ENCODE measurements around the gene KCNK7. TPM values are rescaled to one million over a fixed set of nuclear protein-coding genes. Genes with fewer than 3 reads are reported as not detected.
"Not testable (repeated sequence)": the region's sequence is repeated elsewhere in the genome, so short reads cannot be mapped to it uniquely, and the experiment has no call there.

The KCNK7 gene
- total RNA-seq, 4 donors from 2014 or later: 1.5 to 3.5 (median 2.5) TPM; not detected in 1

DNA sequence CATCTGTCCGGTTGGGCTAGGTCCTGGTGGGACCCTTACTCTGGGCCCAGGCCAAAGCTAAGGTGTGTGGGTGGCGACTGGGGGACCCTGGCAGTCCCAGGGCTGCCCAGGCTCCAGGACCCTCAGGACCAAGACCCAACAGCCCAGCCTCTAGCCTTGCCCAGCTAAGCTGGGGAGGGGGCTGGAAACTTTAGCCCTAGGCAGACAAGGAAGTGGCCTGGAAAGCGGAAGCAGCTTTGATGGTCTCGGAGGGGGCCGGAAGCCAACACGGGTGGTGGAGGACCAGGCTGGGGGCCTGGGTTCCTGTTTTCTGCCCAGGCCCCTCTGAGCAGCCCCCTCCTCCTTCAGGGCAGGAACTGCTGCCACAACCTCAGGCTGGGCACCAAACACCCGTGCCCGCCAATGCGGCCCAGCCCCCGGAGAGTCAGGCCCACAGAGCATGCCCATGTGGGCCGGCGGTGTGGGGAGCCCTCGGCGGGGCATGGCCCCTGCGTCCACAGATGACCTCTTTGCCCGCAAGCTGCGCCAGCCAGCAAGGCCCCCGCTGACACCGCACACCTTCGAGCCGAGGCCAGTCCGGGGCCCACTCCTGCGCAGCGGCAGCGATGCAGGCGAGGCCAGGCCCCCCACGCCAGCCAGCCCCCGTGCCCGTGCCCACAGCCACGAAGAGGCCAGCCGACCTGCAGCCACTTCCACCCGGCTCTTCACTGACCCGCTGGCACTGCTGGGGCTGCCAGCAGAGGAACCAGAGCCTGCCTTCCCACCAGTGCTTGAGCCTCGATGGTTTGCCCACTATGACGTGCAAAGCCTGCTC, 45.1 kb upstream of the KCNK7 start:
- Histone ChIP-seq H3K4me1 (peaks cover 0 to 36% (median 22%) of the 10 kb centered on the region in 4 donors), H3K4me3 (peak overlapping the region; percentile 36 to 78 (median 64)), H3K9me3 (no peaks in the 10 kb centered on the region), H3K36me3 (peaks cover 0 to 18% (median 0%) of the 10 kb centered on the region in 3 donors), H3K27ac (peak overlapping the region; percentile 88 to 95 (median 94)), H3K27me3 (no peaks in the 10 kb centered on the region)
- TF ChIP-seq, protein P1, sequence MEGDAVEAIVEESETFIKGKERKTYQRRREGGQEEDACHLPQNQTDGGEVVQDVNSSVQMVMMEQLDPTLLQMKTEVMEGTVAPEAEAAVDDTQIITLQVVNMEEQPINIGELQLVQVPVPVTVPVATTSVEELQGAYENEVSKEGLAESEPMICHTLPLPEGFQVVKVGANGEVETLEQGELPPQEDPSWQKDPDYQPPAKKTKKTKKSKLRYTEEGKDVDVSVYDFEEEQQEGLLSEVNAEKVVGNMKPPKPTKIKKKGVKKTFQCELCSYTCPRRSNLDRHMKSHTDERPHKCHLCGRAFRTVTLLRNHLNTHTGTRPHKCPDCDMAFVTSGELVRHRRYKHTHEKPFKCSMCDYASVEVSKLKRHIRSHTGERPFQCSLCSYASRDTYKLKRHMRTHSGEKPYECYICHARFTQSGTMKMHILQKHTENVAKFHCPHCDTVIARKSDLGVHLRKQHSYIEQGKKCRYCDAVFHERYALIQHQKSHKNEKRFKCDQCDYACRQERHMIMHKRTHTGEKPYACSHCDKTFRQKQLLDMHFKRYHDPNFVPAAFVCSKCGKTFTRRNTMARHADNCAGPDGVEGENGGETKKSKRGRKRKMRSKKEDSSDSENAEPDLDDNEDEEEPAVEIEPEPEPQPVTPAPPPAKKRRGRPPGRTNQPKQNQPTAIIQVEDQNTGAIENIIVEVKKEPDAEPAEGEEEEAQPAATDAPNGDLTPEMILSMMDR (IDR thresholded peaks at IDR 0.05): no peak
- no peak for TF ChIP-seq POLR2A (IDR thresholded peaks at IDR 0.05)
- peak in 2 of 3 donors; percentile 88 to 91 for DNase-seq

DNA sequence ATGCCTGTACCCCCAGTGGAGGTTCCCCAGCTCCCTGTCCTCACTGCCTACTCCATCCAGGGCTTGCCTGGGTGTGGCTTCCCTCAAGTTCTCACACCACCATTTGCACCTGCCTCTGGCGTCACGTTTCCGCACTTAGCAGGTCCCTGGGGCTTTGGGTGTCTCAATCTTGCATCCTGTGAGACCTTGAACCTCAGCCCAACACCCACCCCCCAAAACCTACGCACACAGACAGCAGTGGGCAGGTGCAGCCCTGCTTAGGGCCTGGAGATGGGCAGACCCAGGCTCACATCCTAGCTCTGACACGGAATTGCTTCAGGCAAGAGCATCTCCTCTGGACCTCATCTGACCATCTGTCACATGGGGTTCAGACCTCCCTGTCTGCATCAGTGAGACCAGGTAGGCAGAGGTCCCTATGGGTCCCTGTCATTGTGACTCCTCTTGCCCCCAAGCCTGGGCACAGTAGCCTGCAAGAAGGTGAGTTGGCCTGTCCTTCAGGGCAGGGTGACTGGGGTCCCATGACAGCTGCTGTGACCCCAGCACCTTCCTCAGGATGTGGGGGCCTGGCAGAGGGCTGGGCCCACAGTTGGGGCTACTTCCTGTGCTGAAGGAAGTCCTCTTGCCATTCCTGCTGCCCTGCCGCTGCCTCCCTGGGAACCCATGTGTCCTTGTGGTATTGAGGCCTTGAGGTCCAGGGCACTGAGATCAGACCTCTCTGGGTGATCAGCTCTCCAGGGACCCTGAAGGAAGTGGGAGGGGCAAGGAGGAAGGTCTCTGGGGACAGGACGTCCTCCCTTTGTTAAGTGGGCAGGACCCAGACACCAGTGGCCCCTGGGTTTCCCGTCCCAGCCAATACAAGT, 44.3 kb upstream of the KCNK7 start:
- TF ChIP-seq, protein P1 (IDR thresholded peaks at IDR 0.05): no peak
- TF ChIP-seq POLR2A (IDR thresholded peaks at IDR 0.05): no peak
- Histone ChIP-seq H3K9me3 (no peaks in the 10 kb centered on the region), H3K36me3 (peaks cover 0 to 27% (median 0%) of the 10 kb centered on the region in 3 donors), H3K27ac (peak overlapping the region; percentile 88 to 95 (median 94)), H3K4me3 (peak overlapping the region; percentile 36 to 78 (median 64)), H3K4me1 (peaks cover 0 to 36% (median 22%) of the 10 kb centered on the region in 4 donors), H3K27me3 (no peaks in the 10 kb centered on the region)
- peak in 2 of 3 donors; percentile 96 for DNase-seq

DNA sequence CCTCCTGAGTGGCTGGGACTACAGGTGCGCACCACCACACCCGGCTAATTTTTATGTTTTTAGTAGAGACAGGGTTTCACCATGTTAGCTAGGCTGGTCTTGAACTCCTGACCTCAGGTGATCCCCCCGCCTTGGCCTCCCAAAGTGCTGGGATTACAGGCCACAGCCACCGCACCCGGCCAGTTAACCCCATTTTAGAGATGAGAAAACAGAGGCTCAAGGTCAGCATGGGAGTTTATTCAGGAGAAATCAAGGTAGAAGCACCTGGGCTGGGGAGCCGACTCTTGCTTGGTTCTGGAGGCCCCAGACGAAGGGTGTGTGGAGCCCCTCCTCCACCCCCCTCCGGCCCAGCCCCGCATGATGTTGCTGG, 43.6 kb upstream of the KCNK7 start:
- not testable (repeated sequence) for DNase-seq, H3K27me3 ChIP-seq, H3K9me3 ChIP-seq
- peaks cover 0 to 33% (median 0%) of the 10 kb centered on the region in 3 donors for H3K36me3 ChIP-seq
- peak overlapping the region; percentile 88 to 95 (median 94) for H3K27ac ChIP-seq
- H3K4me3 ChIP-seq: peak overlapping the region; percentile 52 to 89 (median 78)
- peaks cover 0 to 36% (median 22%) of the 10 kb centered on the region in 4 donors for H3K4me1 ChIP-seq

DNA sequence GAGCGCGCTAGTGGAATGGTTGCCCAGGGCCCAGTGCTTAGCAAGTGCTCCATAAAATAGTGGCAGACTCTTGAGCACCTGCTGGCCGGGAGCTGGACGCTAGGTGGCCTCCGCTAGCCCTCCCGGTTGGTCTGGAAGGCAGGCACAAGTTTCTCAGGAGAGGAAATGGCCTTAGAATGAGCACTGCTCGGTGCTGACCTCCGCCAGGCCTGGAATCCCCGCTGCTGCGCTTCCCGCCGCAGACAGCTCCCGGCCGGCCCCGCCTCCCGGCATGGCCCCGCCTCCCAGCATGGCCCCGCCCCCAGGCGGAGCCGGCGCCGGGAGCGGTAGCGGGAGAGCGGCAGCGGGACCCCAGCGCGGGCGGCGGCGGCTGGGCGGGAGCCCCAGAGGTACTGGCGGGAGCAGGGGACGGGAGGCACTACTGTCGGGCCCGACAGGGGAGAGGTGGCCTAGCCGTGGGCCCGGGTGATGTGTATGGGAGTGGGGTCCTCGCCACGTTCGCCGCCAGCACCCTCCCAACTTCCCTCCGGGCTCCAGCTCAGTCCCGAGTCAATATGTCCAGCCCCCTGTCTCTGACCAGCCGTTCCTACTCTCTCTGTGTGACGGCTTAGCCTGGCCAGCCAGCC, 42.3 kb upstream of the KCNK7 start, which contains the start of gene SIPA1:
TSS of gene SIPA1 (plus strand) at position 308 of the 626 bp plus-strand sequence. CDS start 2,821 bp downstream, outside the sequence.
- Histone ChIP-seq H3K27ac (peak within 1 kb of the TSS; percentile 88 to 95 (median 94)), H3K4me3 (peak within 1 kb of the TSS; percentile 52 to 89 (median 78)), H3K36me3 (peaks cover 0 to 46% (median 0%) of the 10 kb centered on the region in 3 donors), H3K9me3 (no peaks in the 10 kb centered on the region), H3K4me1 (peaks cover 0 to 36% (median 22%) of the 10 kb centered on the region in 4 donors), H3K27me3 (no peaks in the 10 kb centered on the region)
- TF ChIP-seq, protein P1 (IDR thresholded peaks at IDR 0.05): peak in 4 of 6 experiments; percentile 16 to 30 (median 30)
- peak in 1 of 2 donors; percentile 45 for TF ChIP-seq POLR2A (IDR thresholded peaks at IDR 0.05)
- DNase-seq: peak; percentile 75 to 85 (median 83)

DNA sequence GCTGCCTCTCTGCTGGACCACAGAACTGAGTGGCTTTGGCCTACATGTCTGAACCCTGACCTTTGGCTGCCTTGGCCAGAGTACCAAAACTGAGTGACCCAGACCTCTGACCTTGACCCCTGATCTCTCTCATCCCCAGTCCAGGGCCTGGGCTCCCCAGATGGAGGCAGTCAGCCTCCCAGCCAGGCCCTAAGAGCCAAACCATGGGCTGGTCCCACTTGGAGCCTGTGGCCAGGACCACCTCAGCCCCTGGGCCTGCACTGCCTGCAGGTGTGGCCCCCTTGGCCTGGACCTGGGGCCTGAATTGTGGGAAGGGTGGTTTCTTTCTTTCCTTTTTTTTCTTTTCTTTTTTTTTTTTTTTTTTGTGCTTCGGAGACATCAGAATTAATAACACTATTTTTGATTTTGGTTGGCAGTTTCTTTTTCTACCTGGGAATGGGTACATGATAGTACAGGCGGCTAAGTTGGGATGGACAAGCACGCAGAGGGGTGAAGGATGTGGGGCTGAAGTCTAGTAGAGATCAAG, 41.5 kb upstream of the KCNK7 start:
- Histone ChIP-seq H3K27ac (peak overlapping the region; percentile 88 to 95 (median 94)), H3K4me1 (peaks cover 0 to 36% (median 18%) of the 10 kb centered on the region in 4 donors), H3K4me3 (no peak overlapping the region), H3K27me3 (no peaks in the 10 kb centered on the region), H3K9me3 (no peaks in the 10 kb centered on the region), H3K36me3 (peaks cover 0 to 48% (median 0%) of the 10 kb centered on the region in 3 donors)
- no peak for TF ChIP-seq POLR2A (IDR thresholded peaks at IDR 0.05)
- TF ChIP-seq, protein P1 (IDR thresholded peaks at IDR 0.05): no peak
- DNase-seq: no peak

All from Peyer's patch (tissue), 4 donors.